OCI-LY3 (cell line): ENCODE results near the gene ACOX1.

Experiments used
- EZH2phosphoT487 ChIP-seq: fragments of 200-600 bp; shearing (Covaris generic); IDR thresholded peaks from 2 replicates; pipeline ENCODE4 v1.6.1; 2018; ENCODE audit warnings: antibody characterized with exemption, mixed run types, low read depth
- TF ChIP-seq, protein P1 (sequence below): fragments of 200-600, 300-600 bp; sonication (generic); IDR thresholded peaks from 2 replicates; pipeline ENCODE4 v1.5.1; 2014; ENCODE audit warnings: antibody characterized with exemption, low read length, low read depth

DNA sequence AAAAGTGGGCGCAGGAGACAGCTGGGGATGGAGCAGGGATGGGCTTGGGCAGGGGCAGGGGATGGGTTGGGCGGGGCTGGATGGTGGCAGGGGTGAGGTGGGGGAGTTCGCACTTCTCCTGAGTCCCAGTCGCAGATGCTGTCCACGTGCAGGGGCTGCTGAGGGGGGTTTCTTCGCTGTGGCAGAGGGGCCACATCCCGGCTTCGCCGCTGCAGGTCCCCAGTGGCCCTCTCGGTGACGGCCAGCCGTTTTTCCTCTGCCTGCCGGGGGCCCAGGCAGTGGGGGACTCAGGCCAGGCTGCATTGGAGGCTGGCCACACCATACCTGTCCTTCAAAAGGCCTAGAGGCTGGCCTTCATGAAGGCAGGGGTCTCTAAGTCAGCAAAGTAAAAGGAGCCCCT, 39.8 kb upstream of the ACOX1 start:
- TF ChIP-seq, protein P1, sequence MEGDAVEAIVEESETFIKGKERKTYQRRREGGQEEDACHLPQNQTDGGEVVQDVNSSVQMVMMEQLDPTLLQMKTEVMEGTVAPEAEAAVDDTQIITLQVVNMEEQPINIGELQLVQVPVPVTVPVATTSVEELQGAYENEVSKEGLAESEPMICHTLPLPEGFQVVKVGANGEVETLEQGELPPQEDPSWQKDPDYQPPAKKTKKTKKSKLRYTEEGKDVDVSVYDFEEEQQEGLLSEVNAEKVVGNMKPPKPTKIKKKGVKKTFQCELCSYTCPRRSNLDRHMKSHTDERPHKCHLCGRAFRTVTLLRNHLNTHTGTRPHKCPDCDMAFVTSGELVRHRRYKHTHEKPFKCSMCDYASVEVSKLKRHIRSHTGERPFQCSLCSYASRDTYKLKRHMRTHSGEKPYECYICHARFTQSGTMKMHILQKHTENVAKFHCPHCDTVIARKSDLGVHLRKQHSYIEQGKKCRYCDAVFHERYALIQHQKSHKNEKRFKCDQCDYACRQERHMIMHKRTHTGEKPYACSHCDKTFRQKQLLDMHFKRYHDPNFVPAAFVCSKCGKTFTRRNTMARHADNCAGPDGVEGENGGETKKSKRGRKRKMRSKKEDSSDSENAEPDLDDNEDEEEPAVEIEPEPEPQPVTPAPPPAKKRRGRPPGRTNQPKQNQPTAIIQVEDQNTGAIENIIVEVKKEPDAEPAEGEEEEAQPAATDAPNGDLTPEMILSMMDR = no peak
- TF ChIP-seq EZH2phosphoT487 = no peak
